Forelimb muscle (tissue), 1 donor: ENCODE measurements around the gene BANP. TPM values are rescaled to one million over a fixed set of nuclear protein-coding genes. Genes with fewer than 3 reads are reported as not detected.
"Not testable (repeated sequence)": the region's sequence is repeated elsewhere in the genome, so short reads cannot be mapped to it uniquely, and the experiment has no call there.

Experiments used
- DNase-seq: peaks from one replicate; pipeline ENCODE4 v3.0.0-alpha.2; 2013; ENCODE audit warnings: low read depth
- polyA plus RNA-seq: library from polyadenylated mRNA; unstranded; fragments of 120-200 nt; gene quantifications from one replicate; pipeline ENCODE4 v1.2.1, GENCODE V29; 2013; ENCODE audit not compliant: insufficient read length

Gene BANP
- polyA plus RNA-seq, 1 donor: 14.0 TPM

GRCh38 chr16:88101623-88102105 is 150.4 kb downstream of the BANP start:
- DNase-seq: not testable (repeated sequence)

GRCh38 chr16:88102597-88102996 is 151.4 kb downstream of the BANP start:
- DNase-seq: no peak

- DNase-seq: no peak
Observed at GRCh38 chr16:88103011-88103410, 151.8 kb downstream of the BANP start.

- no peak for DNase-seq
Observed at GRCh38 chr16:88103581-88104188, 152.5 kb downstream of the BANP start.

- not testable (repeated sequence) for DNase-seq
Observed at GRCh38 chr16:88104363-88104762, 153.1 kb downstream of the BANP start.

- DNase-seq: not testable (repeated sequence)
Observed at GRCh38 chr16:88105574-88106140, 154.4 kb downstream of the BANP start.

GRCh38 chr16:88106566-88106965 is 155.3 kb downstream of the BANP start:
- DNase-seq: not testable (repeated sequence)

GRCh38 chr16:88108762-88109161 is 157.5 kb downstream of the BANP start:
- no peak for DNase-seq

- not testable (repeated sequence) for DNase-seq
Observed at GRCh38 chr16:88109726-88110621, 158.7 kb downstream of the BANP start.

- not testable (repeated sequence) for DNase-seq
Observed at GRCh38 chr16:88110875-88111494, 159.8 kb downstream of the BANP start.

GRCh38 chr16:88111976-88112375 is 160.7 kb downstream of the BANP start:
- not testable (repeated sequence) for DNase-seq

- DNase-seq: no peak
Observed at GRCh38 chr16:88113545-88114045, 162.4 kb downstream of the BANP start.

GRCh38 chr16:88114541-88115228 is 163.5 kb downstream of the BANP start:
- DNase-seq: not testable (repeated sequence)

GRCh38 chr16:88116121-88116520 is 164.9 kb downstream of the BANP start:
- no peak for DNase-seq

- no peak for DNase-seq
Observed at GRCh38 chr16:88117476-88117868, 166.2 kb downstream of the BANP start.

GRCh38 chr16:88118376-88118775 is 167.1 kb downstream of the BANP start:
- no peak for DNase-seq

GRCh38 chr16:88118852-88119741 is 167.9 kb downstream of the BANP start:
- not testable (repeated sequence) for DNase-seq

- not testable (repeated sequence) for DNase-seq
Observed at GRCh38 chr16:88119881-88120751, 168.9 kb downstream of the BANP start.

GRCh38 chr16:88120812-88121211 is 169.6 kb downstream of the BANP start:
- DNase-seq: no peak
